PC-9 (cell line): ENCODE measurements around the gene TBC1D22B.

Source experiments
- CTCF ChIP-seq: fragments of 200-600 bp; sonication (generic); conservative IDR thresholded peaks from 2 replicates; pipeline ENCODE4 v1.6.1; 2017; ENCODE audit warnings: mixed run types, antibody characterized with exemption, mild to moderate bottlenecking, moderate library complexity
- EZH2 ChIP-seq: fragments of 200-600 bp; sonication (generic); IDR thresholded peaks from 2 replicates; pipeline ENCODE4 v1.8.0; 2017; ENCODE audit warnings: antibody characterized with exemption, low read depth

- TF ChIP-seq CTCF (no peak), EZH2 (no peak)
These were observed 25.0 kb upstream of the TBC1D22B start for GRCh38 chr6:37232430-37233017.
